GM10266 (cell line): Measurements from ENCODE around the gene DLG5.

Source experiments
- DNase-seq: peaks from one replicate; pipeline ENCODE4 v3.0.0; 2012; ENCODE audit errors: extremely low spot score
- TF ChIP-seq, protein P1 (sequence below): IDR thresholded peaks from 2 replicates; pipeline ENCODE4 v1.5.1; 2012; ENCODE audit warnings: mild to moderate bottlenecking, low read depth; ENCODE audit not compliant: control insufficient read depth, insufficient read depth; ENCODE audit errors: missing control alignments

DLG5 gene

GRCh38 chr10:77794256-77795142 is 132.1 kb downstream of the DLG5 start:
- no peak for DNase-seq
- TF ChIP-seq, protein P1, sequence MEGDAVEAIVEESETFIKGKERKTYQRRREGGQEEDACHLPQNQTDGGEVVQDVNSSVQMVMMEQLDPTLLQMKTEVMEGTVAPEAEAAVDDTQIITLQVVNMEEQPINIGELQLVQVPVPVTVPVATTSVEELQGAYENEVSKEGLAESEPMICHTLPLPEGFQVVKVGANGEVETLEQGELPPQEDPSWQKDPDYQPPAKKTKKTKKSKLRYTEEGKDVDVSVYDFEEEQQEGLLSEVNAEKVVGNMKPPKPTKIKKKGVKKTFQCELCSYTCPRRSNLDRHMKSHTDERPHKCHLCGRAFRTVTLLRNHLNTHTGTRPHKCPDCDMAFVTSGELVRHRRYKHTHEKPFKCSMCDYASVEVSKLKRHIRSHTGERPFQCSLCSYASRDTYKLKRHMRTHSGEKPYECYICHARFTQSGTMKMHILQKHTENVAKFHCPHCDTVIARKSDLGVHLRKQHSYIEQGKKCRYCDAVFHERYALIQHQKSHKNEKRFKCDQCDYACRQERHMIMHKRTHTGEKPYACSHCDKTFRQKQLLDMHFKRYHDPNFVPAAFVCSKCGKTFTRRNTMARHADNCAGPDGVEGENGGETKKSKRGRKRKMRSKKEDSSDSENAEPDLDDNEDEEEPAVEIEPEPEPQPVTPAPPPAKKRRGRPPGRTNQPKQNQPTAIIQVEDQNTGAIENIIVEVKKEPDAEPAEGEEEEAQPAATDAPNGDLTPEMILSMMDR = no peak

- TF ChIP-seq, protein P1 = no peak
- DNase-seq = no peak
Observed at GRCh38 chr10:77793831-77794230, 132.7 kb downstream of the DLG5 start.

DNA sequence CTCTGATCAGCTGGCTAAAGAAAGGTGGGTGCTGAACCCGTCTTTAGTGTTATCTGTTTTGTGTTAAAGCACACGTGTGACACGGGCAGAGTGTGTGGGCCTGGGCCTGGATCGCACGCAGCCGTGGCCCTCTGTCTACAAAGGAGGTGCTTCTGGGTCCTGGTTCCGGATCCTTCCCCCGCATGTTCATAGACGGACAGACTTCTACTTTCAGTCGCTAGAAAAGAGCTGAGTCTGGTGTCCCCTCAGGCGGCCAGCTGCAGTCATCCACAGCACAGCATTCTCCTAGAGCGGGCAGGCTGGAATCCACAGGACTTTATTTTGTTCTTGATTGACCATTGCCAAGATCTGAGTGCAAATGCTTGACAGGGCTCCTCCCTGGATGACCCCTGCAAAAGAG is 134.4 kb downstream of the DLG5 start:
- no peak for DNase-seq
- TF ChIP-seq, protein P1 = no peak

DNA sequence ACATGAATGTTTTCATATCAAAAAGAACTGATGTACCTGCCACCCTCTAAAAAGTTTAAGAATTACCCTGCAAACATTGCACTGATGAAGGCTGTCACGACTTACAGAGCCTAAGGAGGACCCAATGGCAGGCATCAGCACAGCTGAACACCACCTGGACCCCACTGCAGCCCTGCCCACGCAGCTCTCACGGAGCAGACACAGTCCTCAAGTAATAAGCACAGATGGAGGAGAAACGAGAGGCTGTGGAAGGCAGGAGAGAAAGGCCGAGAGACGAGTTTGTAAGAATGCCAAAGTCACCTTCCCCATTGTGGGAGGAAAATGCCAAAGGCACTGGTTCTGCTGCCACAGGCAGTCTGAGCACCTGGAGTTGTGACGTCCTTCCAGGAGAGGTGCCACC is 135.0 kb downstream of the DLG5 start:
- TF ChIP-seq, protein P1 = no peak
- no peak for DNase-seq

DNA sequence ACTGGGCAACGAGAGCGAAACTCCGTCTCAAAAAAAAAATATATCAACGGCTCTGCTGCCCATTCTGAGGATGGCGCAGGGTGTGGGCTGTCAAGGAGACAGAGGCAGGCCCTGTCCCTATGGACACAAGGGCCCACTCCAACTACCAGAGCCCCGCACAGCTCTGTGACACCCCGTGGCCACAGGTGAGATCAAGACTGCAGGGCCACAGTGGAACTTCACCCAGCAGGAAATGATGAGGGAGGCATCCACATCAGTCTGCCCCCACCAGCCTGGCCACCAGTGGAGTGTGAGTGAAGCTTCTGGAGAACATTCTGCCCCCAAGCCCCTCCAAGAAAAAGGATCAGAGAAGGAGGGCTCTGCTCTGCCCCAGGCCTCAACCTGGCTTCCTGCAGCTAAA is 136.7 kb downstream of the DLG5 start:
- no peak for DNase-seq
- TF ChIP-seq, protein P1 = no peak

- no peak for DNase-seq
- TF ChIP-seq, protein P1 = no peak
Observed at GRCh38 chr10:77789016-77789415, 137.5 kb downstream of the DLG5 start.

- DNase-seq = no peak
- TF ChIP-seq, protein P1 = no peak
Observed at GRCh38 chr10:77788496-77789010, 138.0 kb downstream of the DLG5 start.
